HG02759 (cell line): ENCODE results near the gene DAPK1.
"Not testable (repeated sequence)": the region's sequence is repeated elsewhere in the genome, so short reads cannot be mapped to it uniquely, and the experiment has no call there.

ENCODE experiments used
- ATAC-seq: cut with Tn5 transposase; IDR thresholded peaks from one replicate; pipeline ENCODE4 v1.9.1; 2021; ENCODE audit warnings: mild to moderate bottlenecking, moderate library complexity; ENCODE audit not compliant: unreplicated experiment

DAPK1 gene

DNA sequence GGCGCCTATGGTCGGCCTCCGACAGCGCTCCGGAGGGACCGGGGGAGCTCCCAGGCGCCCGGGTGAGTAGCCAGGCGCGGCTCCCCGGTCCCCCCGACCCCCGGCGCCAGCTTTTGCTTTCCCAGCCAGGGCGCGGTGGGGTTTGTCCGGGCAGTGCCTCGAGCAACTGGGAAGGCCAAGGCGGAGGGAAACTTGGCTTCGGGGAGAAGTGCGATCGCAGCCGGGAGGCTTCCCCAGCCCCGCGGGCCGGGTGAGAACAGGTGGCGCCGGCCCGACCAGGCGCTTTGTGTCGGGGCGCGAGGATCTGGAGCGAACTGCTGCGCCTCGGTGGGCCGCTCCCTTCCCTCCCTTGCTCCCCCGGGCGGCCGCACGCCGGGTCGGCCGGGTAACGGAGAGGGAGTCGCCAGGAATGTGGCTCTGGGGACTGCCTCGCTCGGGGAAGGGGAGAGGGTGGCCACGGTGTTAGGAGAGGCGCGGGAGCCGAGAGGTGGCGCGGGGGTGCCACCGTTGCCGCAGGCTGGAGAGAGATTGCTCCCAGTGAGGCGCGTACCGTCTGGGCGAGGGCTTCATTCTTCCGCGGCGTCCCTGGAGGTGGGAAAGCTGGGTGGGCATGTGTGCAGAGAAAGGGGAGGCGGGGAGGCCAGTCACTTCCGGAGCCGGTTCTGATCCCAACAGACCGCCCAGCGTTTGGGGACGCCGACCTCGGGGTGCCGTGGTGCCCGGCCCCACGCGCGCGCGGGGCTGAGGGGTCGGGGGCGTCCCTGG, 561 bp downstream of the DAPK1 start:
- peak; percentile 28 for ATAC-seq

DNA sequence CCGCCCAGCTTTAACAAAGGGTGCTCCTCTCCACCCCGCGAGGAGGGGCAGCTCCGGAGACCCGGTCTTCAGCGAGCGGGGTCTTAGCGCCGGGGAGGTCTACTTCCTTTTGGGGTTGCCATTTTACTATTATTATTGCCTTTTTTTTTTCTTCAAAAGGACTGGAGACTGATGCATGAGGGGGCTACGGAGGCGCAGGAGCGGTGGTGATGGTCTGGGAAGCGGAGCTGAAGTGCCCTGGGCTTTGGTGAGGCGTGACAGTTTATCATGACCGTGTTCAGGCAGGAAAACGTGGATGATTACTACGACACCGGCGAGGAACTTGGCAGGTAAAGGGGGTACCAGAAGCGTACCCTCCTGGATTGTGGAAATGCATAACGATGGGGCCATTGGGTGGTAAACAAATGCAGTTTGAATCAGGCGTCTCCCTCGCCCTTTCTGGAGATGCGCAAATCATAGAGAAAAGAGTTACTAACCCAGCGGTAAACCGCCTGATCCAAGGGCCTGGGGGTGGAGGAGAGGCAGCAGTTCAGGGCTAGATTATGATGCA, 1.2 kb downstream of the DAPK1 start:
- ATAC-seq: no peak

- no peak for ATAC-seq
Observed at GRCh38 chr9:87499424-87500017, 1.9 kb downstream of the DAPK1 start.

GRCh38 chr9:87500491-87501270, 3.0 kb downstream of the DAPK1 start:
- ATAC-seq: no peak

DNA sequence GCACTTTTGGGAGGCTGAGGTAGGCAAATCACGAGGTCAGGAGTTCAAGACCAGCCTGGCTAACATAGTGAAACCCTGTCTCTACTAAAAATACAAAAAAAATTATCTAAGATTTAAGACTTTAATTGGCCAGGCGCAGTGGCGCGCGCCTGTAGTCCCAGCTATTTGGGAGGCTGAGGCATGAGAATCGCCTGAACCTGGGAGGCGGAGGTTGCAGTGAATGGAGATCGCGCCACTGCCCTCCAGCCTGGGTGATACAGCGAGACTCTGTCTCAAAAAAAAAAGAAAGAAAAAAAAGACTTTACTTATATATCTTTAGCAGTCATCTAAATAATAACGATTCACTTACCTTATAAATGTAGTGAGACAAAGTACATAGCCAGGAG, 3.6 kb downstream of the DAPK1 start:
- ATAC-seq: not testable (repeated sequence)

DNA sequence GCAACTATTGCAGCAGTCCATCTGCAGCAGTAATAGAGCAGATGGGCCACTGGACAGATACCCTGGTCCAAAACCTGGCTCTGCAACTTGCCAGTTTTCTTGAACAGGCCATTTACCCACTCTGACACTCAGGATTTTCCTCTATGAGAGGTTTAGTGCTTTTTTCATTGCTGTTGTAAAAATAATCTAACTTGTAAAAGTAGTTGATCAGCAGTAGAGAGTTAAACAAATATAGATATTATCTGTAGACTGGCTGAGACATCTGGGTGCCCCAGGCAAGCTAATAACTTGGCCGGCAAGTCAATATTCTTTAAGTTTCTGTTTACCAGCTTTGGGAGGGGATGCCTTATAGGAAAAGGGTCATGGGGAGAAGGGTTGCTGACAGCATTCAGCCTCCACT, 4.1 kb downstream of the DAPK1 start:
- ATAC-seq: no peak

DNA sequence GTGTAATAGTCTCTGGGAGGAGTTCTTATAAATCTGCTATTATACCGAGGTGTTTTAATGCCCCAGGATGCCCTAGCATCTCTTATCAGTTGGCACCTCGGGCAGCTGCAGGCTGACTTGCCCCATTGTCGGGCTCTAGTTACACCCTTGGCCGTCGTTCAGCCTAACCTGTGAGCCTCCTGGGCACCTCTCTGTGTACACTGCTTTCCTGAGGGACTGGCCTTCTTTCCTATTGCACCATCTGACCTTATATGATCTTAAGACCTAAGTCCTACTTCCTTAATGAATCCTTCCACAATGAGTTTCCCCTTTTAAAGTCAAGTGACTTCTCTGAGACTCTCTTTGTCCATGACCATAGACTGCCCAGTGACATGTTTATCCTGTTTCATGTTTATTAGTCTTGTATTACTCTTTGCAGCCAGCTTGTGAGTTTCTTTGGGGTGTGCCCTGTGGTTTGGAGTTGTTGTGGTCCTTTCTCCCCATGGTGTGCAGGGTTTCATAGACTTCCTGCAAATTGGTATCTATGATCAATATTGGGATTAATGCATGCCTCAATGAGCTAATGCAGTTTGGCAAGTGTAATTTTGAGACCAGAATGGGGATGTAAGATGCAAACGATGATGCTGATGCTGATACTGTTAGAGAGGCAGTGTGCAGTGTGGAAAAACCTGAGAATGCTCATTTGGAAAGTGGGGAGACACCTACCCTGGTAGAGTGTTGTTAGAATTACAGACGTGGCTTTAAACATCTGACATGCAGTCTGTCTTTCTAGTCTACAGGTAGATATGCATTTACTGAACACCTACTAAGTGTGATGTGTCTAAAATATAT, 4.9 kb downstream of the DAPK1 start:
- ATAC-seq: no peak

DNA sequence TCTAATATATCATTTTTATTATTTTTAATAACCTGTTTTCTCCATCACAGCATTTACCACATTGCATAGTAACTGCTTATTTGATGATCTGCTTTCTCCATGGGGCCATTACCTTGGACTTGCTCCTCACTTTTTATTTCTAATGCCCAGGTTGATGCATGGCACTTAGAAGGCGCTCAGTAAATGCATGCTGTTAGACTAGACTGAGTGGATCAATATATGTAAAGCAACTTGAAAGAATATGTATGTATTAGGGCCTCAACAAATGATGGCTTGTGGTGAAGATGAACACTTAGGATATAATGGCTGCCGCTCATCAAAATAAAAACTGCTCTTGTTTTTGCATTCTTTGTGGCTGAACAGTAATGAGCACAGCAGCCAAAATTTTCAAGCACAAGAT, 5.8 kb downstream of the DAPK1 start:
- no peak for ATAC-seq

- no peak for ATAC-seq
Observed at GRCh38 chr9:87503927-87504326, 6.3 kb downstream of the DAPK1 start.

GRCh38 chr9:87504938-87505337, 7.3 kb downstream of the DAPK1 start:
- no peak for ATAC-seq

DNA sequence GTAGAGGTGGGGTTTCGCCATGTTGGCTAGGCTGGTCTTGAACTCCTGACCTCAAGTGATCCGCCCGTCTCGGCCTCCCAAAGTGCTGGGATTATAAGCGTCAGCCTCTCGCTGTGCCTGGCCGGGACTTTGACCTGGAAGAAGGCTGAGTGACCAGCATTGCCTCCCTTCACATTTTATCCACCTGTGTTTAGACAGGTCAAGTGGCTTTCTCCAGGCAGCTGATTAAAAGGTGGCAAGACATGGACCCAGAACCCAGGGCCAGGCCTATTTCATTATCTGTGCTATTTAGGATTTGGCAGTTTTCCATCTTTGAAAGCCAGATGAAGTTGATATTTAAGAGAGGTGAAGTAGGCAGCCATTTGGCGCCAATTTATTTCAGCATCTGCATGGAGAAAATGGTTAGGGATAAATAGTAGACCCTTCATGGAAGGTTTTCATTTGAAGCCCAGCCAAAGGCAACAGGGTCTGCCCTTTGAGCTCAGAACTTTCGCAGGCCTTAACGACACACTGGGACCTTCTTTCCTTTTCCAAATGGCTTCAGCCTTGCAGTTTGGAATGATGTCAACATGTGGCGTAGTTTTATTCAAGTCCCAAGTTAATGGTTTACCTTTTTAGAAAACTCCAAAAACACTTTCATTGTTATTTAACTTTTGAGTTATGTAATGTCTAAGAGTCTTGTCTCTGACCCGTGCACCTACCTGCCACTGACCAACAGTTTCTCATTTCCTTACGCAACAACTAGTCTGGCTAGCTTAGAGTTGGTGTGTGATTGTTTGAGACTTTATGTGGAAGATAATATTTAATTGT, 8.4 kb downstream of the DAPK1 start:
- ATAC-seq: no peak

DNA sequence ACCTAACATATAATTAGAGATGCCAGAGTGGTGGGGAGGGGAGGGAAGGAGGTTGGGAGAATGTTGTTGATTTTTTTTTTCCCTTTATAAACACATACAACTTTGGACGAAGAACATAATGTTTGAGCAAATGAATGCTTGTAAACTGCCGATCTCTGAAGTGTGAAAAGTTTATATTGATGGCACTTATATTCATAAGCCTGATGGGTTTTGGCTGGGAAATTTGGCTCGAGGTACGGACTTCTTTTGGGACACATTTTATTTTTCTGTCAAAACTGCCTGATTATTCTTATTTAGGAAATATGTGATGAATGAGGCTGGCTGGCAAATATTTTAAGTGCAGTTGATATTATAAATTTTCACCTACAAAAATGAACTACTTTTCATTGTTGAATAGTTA, 9.9 kb downstream of the DAPK1 start:
- no peak for ATAC-seq

- ATAC-seq: no peak
Observed at GRCh38 chr9:87510252-87510683, 12.6 kb downstream of the DAPK1 start.

GRCh38 chr9:87512311-87512710, 14.6 kb downstream of the DAPK1 start:
- ATAC-seq: no peak

GRCh38 chr9:87513161-87513560, 15.5 kb downstream of the DAPK1 start:
- no peak for ATAC-seq

DNA sequence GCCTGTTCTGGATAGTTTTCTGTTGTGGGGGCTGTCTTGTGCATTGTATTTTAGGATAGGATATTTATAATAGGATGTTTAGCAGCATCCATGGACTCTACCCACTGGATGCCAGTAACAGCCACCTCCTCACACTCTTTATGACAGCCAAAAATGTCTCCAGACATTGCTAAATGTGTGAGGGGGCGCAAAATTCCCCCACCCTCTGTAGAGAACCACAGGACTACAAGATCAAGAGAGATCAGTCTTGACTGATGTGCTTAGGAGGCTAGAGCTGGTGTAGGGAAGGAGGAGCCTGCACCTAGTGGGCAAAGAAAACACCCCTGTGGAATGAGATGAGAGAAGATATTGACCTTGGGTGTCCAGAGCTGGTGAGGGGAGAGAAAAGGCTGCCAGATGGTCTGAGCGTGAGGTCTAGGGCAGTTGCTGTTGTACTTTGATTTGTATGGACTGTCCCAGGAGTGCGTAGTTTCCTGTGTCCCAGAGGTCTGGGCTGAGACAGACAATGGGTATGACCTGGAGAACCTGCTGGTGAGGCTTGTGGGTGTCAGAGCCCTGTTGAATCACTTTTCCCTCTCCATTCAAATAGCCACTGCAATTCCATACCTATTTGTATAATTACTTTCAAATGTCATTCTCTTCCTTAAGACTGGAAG, 16.3 kb downstream of the DAPK1 start:
- no peak for ATAC-seq

DNA sequence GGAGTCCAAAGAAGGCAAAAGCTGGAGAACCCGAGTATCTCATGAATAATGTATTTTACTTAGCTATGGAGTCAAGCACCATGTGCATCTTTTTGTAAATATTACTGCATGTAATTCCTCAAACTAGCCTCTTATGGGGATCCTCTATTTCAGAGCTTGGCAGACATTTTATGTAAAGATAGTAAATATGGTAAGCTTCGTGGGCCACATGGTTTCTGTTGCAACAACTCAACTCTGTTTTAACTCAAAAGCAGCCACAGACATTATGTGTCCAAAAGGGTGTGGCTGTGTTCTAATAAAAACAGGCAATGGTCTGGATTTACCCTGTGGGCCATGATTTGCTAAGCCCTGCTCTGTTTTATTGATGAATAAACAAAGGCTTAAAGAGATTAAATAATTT, 17.3 kb downstream of the DAPK1 start:
- ATAC-seq: no peak

- no peak for ATAC-seq
Observed at GRCh38 chr9:87515588-87516221, 18.0 kb downstream of the DAPK1 start.
